ENCODE measurements around the gene PPP4C.
A peak's percentile ranks its signal among the peaks of the same experiment; 100 is the strongest.

Gene PPP4C

DNA sequence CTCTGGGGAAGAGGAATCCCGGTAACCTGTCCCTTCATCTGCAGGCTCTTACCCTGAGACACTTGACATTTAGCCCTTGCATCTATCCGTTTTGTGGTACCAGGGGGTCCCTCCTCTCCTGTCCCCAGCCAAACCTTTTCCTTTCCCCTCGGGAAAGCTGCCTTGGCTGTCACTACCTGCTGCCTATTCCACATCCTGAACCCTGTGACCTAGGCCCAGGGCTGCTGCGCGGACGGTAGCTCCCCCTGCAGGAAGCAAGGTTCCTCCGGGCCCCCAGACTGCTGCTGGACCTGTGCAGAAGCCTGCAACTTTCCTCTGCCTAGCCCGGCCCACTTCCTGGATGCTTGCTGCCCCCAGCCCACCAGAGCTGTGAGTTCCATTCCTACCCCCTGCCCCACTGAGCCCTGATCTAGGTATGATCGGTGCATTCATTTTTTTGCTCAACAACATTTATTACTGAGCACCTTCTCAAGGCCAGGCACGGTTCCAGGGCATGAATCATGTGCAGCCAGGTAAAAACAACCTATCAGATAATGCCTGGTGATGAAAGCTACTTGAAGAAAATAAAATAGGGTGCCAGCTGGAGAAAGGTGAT is 20.7 kb upstream of the PPP4C start:
- no peak for DNase-seq (ENCODE audit: low spot score)

DNA sequence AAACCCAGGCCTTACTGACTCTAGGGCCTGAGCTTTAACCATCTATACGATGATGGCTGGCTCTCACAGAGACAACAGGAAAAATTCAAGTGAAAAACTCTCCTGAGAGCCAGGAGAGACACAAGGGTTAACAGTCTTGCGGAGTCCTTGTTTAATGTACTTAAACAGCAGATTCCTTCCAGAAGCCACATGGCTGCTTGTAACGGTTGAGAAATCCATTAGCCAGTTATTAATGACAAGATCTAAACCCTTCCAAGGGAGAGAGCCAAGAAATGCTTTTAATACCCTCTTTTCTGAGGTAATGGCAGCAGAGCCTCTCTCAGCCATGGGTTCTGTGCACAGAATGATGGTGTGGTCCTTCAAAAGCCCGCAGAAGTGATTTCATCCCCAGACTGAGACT is 15.4 kb upstream of the PPP4C start:
- no peak for DNase-seq (ENCODE audit: low spot score)

DNA sequence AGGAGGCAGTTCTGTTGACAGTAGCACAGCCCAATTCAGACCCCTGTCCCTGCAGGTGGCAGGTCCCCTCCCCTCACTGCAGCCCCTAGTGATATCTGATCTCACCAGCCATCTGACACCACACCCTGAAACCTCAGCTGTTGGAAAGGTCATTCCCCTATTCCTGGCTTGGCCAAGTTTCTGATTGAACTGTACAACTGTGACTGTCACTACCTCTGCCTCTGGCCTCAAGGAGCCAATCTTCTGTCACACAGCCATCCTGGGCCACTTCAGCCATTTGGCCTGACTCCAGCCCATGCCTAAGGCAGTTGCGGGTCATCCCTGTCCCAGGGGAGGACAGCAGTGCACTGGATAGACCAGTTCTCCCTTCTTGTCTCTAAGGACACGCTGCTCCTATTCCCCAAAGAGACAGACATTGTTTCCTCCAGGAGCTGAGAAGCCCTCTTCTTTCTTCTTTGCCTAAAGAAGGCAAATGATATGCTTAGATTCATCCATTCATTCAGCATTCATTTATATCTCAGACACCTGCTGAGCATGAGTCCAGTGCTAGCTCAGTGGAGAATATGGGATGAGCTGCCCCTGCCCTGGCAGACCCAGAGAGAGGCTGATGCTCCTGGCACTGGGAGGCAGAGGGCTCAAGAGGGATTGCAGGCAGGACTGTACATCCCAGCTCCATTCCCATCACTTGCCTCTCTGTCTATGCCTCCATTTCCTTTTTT is 14.8 kb upstream of the PPP4C start:
- no peak for DNase-seq (ENCODE audit: low spot score)

DNA sequence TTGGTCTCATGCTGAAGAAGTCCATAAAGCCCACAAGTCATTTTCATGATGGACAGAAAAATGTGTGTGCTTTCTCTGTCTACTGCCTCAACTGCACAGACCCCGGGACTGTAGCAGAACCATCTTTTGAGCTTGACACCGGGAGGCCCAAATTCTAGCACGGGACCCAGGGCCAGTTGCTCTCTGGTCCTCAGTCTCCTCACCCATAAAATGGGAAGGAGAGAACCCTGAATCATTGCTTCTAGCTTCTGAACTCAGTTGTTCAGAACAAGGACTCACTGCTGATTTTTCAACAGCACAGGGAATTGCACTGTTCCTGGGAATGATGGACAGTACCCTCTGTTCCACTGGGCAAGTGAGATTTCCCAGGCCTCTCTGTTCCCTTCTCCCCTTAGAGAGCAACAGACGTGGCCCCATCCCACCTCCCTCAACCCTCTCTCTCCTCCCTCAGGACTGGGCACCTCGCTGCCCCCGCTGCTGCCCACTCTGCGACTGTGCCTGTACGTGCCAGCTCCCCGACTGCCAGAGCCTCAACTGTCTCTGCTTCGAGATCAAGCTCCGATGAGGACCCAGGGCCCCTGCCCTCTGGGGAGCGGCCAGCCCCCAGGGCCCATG is 12.4 kb upstream of the PPP4C start:
- DNase-seq (ENCODE audit: low spot score): no peak

DNA sequence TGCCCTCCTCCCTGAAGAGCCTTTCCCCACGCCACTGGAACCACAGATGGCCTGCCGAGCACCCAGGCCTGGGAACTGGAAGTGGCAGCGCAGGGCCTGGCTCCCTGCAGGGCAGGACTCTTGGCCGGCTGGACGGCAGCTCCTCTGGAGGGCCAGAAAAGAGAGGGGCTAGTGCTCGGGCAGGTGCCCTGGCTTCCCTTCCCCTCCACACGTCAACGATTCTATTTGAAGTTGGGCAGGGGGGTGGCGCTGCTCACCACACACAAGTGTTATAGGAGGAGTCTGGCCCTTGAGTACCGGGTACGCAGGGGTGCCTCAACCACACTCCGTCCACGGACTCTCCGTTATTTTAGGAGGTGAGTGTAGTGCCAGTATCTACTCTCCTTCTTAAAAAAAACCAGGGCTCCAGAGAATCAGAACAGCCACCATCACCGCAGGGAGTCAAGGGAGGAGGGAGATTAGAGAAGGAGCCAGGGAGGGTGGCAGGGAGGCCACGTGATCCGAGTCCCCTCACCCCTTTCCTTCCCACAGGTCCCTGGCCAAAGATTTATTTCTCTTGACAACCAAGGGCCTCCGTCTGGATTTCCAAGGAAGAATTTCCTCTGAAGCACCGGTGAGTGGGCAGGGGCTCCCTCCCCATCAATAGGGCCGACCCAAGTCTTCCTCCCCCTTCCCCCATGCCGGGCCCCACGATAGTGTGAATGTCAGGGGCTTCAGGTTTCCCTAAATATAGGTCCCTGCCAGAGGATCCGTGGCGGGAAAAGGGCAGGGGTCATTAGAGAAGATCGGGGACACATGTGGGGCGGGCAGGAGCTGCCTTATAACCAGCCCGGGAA is 11.7 kb upstream of the PPP4C start:
- no peak for DNase-seq (ENCODE audit: low spot score)

DNA sequence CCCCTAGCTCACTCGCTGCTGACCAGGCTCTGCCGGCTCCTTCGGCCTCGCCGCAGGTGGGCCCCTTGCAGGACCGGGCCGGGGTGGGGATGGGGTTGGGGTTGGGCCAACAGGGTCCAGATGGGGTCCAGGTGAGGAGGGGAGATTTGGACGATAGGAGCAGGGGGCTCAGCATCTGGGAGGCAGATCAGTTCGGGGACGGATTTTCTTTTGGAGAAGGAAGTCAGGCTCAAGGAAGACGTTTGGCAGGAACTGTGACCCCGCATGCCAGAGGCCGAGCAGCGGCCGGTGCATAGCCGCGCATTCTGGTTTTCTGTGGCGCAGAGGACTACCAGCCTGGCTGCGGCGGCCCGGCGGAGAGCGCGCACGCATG is 11.1 kb upstream of the PPP4C start:
- no peak for DNase-seq (ENCODE audit: low spot score)

DNA sequence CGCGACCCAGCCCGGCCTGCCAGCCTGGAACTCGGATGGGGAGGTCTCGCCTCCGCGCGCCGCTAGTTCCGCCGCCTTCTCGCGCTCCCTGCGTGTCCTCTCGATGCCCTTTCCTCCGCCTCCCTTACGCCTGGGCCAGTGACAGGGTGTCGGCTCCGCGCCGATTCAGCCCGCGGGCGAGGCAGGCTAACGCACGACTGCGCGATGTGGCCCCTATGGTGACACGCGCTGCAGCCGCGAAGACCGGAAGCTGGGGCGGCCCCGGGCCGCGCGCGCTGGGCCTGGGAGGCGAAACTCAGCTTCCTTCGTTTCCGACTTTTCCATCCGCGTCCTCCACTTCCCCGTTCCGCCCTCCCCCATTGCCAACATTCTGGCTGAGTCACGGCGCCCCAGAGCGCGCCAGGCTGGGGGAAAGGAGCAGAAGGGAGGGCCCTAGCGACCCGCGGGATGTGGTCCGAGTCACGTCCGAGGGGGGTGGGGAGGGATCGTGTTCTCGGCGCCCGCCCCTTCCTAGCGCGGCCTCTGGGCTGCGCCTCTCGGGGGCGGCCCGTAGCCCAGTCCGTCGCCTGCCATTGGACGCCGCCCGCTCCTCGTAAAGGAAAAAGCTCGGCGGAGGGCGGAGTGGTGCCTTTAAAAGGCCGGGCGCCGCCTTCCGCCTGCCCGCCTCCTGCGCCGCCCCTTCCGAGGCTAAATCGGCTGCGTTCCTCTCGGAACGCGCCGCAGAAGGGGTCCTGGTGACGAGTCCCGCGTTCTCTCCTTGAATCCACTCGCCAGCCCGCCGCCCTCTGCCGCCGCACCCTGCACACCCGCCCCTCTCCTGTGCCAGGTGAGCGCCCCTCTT is 10.5 kb upstream of the PPP4C start, which contains the start of gene ALDOA:
TSS of gene ALDOA (plus strand) at position 659 of the 841 bp plus-strand sequence. CDS start 1,138 bp downstream, outside the sequence.
- DNase-seq (ENCODE audit: low spot score): peak; percentile 99

DNA sequence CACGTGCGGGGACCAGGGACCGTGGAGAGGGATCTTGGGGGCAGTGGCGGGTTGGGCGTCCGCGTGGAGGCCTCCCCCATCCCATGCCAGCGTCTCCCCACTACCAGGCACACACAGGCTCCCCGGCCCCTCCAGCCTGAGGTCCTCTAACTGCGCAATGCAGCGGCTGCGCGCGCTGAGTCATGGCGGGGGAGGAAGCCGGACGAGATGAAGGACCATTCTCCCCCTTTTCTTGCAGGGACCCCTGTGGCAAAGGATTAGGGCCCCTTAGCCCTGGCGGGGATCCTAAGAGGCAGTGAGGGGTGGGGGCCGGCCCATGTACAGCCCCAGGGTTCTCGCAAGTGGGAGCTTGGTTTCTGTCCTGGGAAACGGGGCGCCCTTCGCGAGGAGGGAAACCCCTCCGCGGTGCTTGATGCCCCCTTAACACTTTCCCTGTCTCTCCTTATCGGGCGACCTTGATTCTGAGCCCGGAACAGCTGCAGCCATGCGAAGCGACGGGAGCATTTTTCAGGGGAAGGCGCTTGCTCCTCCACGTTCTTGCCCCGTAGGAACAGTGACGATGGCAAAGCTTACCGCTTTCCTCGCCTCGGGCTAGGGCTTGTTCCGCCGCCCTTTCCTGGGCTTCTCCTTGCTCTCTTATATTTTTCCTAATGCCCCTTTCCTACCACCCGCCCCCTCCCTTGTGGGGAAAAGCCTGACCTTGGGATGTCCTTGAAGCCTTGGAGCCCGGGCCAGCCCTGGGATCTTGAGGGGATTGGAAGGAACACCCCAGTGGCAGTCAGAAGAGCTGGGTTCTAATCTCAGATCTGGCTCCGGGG is 9.6 kb upstream of the PPP4C start:
- DNase-seq (ENCODE audit: low spot score): no peak

DNA sequence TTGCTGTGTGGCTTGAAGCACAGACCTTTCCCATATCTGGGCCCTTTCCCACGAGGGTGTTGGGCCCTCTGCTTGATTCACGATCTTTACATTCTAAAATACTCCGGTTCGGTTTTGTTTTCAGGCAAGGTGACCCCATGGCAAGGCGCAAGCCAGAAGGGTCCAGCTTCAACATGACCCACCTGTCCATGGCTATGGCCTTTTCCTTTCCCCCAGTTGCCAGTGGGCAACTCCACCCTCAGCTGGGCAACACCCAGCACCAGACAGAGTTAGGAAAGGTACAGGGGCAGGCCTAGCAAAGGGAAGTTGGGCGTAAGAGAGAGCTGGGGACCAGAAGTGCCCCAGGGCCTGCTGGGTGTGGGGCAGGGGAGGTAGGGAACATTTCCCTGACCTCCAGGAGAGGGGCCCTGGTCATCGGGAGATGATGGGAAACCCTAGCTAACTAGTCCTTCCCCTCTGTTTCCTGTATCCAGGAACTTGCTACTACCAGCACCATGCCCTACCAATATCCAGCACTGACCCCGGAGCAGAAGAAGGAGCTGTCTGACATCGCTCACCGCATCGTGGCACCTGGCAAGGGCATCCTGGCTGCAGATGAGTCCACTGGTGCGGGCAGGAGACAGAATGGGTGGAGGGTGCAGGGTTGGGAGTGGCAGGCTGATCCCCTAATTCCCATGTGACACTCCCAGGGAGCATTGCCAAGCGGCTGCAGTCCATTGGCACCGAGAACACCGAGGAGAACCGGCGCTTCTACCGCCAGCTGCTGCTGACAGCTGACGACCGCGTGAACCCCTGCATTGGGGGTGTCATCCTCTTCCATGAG is 8.8 kb upstream of the PPP4C start:
- no peak for DNase-seq (ENCODE audit: low spot score)

DNA sequence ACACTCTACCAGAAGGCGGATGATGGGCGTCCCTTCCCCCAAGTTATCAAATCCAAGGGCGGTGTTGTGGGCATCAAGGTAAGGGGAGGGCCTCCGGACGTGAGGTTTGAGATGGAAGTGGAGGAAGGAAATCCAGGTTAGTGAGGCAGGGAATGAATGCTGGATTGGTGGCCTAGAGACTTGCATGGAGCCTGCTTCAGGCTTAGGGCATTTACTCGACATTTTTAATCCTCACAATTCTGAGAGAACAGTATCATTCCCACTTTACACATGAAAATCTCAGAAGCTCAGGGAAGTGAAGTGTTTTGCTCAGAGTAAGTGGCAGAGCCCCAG is 8.2 kb upstream of the PPP4C start:
- no peak for DNase-seq (ENCODE audit: low spot score)

DNA sequence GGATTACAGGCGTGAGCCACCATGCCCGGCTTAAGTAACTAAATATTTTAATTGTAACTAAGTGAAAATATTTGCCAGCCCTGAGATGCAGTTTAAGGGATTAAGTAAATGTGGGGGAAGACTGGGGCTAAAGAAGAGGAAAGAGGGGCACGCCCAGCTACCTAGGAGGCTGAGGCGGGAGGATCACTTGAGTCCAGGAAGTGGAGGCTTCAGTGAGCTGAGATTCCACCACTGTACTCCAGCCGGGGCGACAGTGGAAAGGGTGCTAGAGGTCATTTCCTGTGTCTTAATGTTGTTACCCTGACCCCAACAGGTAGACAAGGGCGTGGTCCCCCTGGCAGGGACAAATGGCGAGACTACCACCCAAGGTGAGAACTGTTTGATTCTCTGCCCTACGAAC is 7.5 kb upstream of the PPP4C start:
- no peak for DNase-seq (ENCODE audit: low spot score)

DNA sequence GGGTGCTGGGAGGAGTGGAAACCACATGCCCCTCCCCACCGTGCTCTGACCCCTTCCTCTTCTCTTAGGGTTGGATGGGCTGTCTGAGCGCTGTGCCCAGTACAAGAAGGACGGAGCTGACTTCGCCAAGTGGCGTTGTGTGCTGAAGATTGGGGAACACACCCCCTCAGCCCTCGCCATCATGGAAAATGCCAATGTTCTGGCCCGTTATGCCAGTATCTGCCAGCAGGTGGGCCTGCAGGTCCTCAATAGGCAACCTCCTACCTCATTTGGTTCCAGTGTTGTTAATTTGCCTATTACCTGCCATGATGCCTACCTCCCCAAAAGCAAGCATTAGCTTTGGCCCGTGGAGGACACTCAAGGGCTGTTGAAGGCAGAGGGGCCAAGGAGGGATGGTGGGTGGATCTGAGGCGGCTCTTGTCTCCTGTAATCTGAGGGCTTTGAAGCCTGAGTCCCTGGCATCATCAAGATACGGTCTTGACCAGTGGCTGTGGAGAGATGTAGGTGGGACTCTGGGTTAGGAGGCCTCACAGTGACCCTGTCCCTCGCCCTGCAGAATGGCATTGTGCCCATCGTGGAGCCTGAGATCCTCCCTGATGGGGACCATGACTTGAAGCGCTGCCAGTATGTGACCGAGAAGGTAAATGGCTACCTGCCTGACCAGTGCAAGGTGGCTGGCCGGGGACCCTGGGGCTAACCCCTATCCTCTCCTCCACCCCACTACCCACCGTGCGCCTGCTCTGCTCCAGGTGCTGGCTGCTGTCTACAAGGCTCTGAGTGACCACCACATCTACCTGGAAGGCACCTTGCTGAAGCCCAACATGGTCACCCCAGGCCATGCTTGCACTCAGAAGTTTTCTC is 6.8 kb upstream of the PPP4C start:
- no peak for DNase-seq (ENCODE audit: low spot score)

DNA sequence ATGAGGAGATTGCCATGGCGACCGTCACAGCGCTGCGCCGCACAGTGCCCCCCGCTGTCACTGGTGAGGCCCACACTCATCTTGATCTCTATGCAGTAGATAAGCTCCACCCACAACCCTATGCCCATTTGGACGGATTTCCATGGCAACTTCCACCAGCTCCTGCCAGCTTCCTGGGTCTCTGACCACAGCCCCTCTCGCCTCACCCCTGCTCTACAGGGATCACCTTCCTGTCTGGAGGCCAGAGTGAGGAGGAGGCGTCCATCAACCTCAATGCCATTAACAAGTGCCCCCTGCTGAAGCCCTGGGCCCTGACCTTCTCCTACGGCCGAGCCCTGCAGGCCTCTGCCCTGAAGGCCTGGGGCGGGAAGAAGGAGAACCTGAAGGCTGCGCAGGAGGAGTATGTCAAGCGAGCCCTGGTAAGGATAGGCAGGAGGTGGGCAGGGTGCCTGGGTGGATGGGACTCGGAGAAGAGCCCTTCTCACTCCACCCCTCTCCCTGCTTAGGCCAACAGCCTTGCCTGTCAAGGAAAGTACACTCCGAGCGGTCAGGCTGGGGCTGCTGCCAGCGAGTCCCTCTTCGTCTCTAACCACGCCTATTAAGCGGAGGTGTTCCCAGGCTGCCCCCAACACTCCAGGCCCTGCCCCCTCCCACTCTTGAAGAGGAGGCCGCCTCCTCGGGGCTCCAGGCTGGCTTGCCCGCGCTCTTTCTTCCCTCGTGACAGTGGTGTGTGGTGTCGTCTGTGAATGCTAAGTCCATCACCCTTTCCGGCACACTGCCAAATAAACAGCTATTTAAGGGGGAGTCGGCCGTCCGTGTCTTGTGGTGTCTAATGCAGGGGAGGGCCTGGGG is 6.0 kb upstream of the PPP4C start:
- no peak for DNase-seq (ENCODE audit: low spot score)

DNA sequence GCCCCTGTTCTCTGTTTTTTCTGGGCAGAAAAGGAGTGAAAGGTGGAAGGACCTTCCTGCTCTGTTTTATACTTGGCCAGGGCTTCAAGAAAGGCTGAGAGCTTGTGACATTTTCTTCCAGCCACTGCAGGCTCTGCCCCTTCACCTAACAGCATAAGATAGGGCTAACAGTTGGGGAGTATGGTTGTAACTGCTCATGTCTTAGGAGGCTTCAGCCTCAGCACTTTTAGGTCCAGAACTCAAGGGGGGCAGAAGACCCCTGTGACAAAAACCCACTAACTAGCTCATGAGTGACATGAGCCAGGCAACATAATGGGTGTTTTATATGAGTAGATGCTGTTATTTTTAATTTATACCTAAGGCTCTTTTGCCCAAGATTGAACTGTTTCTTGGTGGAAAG is 5.3 kb upstream of the PPP4C start:
- DNase-seq (ENCODE audit: low spot score): no peak

DNA sequence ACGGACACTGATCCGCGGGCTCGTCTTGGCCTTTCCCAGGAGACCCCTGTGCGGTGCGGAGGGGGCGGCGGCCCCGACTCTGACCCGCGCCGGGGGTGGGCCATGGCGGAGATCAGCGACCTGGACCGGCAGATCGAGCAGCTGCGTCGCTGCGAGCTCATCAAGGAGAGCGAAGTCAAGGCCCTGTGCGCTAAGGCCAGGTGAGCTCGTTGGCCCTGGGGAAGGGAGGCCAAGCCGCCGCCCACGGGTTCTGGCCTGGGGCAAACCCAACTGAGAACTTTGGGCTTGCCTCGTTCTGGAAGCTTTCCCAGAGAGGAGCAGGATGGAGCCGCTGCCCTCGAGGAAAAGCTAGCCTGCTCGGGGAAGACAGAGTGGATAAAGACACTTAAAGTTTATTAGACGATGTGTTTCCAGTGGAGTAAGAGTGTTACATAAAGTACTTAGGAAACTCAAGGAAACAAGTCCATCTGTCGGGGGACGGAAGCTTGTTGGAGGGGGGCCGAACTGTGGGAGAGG is 540 bp downstream of the PPP4C start:
- DNase-seq (ENCODE audit: low spot score): no peak

DNA sequence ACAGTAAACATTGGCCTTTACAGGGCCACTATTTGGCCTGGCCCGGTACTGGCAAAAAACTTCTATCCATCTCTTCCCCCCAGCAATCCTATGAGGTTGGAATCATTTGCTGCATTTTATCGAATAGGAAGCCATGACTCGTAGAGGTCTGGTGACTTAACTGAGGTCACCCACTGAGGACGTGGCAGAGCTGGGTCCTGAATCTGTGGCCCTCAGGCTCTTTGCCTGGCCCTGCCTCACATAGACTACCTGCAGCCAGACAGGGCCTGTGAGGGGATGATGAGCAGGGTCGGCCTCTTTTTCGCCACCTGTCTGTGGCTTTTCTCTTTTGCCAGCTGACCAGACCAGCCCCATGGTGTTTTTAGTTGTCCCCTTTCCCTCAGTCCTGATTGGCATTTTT is 1.9 kb downstream of the PPP4C start:
- peak; percentile 55 for DNase-seq (ENCODE audit: low spot score)

DNA sequence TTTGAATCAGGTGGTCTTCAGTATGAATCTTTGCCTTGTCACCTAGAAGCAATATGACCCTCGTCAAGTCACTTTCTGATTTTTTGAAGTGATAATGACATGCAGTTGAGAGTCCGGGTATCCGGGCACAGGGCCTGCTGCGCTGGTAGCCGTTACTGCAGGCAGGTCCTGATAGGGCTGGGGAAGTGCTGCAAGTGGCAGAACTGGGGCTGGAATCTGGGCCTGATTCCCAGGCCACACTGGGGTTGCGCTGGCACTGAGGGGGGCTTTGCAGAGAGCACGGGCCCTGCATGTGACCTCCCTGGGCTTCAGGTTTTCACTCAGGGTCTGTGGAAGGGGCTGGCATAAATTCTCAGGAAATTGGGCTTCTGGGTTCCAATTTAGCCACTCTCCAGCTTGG is 3.0 kb downstream of the PPP4C start:
- DNase-seq (ENCODE audit: low spot score): no peak

DNA sequence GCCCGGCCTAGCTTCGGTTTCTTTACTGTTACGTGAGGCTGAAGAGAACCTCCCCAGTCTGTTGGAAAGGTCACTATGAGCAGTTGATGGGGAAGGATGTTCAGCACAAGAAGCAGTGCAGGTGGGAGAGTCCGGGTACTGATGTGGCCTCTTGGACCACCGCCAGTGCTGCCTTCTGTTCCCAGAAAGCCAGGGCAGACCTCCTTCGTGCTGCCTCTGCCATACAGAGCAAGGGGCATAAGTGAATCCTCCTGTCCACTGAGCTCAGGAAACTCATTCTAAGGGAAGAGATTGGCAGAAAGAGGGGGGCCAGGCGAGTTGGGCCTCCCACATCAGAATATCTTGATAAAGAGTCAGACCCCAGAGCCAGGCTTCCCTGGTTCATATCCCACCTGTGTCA is 3.7 kb downstream of the PPP4C start:
- no peak for DNase-seq (ENCODE audit: low spot score)

All from kidney capillary endothelial cell (primary cell).